ENCODE results near the gene PLCG1.

DNA sequence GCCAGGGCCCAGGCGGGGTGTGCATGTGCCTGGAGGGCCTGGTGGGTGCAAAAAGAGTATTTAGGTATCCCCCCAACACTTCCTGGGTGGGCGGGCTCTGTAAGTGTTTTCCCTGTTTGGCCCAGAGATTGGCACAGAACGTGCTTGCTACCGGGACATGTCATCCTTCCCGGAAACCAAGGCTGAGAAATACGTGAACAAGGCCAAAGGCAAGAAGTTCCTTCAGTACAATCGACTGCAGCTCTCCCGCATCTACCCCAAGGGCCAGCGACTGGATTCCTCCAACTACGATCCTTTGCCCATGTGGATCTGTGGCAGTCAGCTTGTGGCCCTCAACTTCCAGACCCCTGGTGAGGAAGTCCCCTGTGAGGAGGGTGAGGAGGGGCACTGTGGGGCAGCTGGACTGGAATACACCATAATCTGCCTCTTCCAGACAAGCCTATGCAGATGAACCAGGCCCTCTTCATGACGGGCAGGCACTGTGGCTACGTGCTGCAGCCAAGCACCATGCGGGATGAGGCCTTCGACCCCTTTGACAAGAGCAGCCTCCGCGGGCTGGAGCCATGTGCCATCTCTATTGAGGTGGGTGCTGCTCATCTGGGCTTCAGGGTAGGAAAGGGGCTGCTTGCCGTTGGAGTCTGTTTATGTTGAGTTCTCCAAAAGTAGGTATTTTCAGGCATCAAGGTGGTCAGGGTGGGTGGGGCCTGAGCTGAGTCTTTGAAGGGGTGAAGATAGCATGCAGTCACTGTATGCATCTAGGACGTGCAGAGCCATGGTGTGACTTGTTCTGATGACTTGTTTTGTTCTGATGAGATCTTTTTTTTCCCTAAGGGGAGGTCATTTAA, 35.2 kb downstream of the PLCG1 start:
- TF ChIP-seq, protein P1, sequence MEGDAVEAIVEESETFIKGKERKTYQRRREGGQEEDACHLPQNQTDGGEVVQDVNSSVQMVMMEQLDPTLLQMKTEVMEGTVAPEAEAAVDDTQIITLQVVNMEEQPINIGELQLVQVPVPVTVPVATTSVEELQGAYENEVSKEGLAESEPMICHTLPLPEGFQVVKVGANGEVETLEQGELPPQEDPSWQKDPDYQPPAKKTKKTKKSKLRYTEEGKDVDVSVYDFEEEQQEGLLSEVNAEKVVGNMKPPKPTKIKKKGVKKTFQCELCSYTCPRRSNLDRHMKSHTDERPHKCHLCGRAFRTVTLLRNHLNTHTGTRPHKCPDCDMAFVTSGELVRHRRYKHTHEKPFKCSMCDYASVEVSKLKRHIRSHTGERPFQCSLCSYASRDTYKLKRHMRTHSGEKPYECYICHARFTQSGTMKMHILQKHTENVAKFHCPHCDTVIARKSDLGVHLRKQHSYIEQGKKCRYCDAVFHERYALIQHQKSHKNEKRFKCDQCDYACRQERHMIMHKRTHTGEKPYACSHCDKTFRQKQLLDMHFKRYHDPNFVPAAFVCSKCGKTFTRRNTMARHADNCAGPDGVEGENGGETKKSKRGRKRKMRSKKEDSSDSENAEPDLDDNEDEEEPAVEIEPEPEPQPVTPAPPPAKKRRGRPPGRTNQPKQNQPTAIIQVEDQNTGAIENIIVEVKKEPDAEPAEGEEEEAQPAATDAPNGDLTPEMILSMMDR (IDR thresholded peaks at IDR 0.05) = no peak
- no peak for TF ChIP-seq POLR2A (IDR thresholded peaks at IDR 0.05)
